ENCODE data around the gene CD164L2.

- TF ChIP-seq EZH2 (IDR thresholded peaks at IDR 0.05) (no peak), POLR2AphosphoS5 (IDR thresholded peaks at IDR 0.05; ENCODE audit: borderline replicate concordance, low read depth, low read length) (no peak), FOXP2 (optimal IDR thresholded peaks at IDR 0.05; ENCODE audit: control extremely low read depth, extremely low read length, insufficient read depth) (no peak)
These were observed 5.2 kb downstream of the CD164L2 start for GRCh38 chr1:27377760-27378495.
